Neural crest cell (in vitro differentiated cells): ENCODE data around the gene QPCTL. TPM values are rescaled to one million over a fixed set of nuclear protein-coding genes. Genes with fewer than 3 reads are reported as not detected.

Source experiments
- DNase-seq: peaks from one replicate; pipeline ENCODE4 v3.0.0; 2021; ENCODE audit warnings: low read depth, mixed read lengths, low spot score
- H3K27ac Mint-ChIP-seq: one replicate; pipeline ENCODE4 v1.8.0; 2021; ENCODE audit warnings: mild to moderate bottlenecking, mixed read lengths; ENCODE audit not compliant: unreplicated experiment
- H3K27me3 Mint-ChIP-seq: 2 replicates; pipeline ENCODE4 v1.8.0; 2021; ENCODE audit warnings: low read depth, mild to moderate bottlenecking, mixed read lengths
- H3K36me3 Mint-ChIP-seq: 2 replicates; pipeline ENCODE4 v1.8.0; 2021; ENCODE audit warnings: low read depth, mild to moderate bottlenecking, mixed read lengths
- H3K4me1 Mint-ChIP-seq: 2 replicates; pipeline ENCODE4 v1.8.0; 2021; ENCODE audit warnings: mixed read lengths
- H3K4me3 Mint-ChIP-seq: one replicate; pipeline ENCODE4 v1.8.0; 2021; ENCODE audit warnings: mild to moderate bottlenecking, mixed read lengths
- H3K9me3 Mint-ChIP-seq: 2 replicates; pipeline ENCODE4 v1.8.0; 2021; ENCODE audit warnings: mixed read lengths
- total RNA-seq: library from RNA; stranded (reverse); gene quantifications from 2 replicates; pipeline ENCODE4 v1.2.1, GENCODE V29; 2021
- TF ChIP-seq, protein P1 (sequence below): fragments of 200-600 bp; sonication (generic); conservative IDR thresholded peaks from 2 replicates; pipeline ENCODE4 v1.5.0; 2021; ENCODE audit warnings: antibody characterized with exemption, mild to moderate bottlenecking

QPCTL gene
- total RNA-seq, 1 donor from 2014 or later: 11.8 TPM

- TF ChIP-seq, protein P1, sequence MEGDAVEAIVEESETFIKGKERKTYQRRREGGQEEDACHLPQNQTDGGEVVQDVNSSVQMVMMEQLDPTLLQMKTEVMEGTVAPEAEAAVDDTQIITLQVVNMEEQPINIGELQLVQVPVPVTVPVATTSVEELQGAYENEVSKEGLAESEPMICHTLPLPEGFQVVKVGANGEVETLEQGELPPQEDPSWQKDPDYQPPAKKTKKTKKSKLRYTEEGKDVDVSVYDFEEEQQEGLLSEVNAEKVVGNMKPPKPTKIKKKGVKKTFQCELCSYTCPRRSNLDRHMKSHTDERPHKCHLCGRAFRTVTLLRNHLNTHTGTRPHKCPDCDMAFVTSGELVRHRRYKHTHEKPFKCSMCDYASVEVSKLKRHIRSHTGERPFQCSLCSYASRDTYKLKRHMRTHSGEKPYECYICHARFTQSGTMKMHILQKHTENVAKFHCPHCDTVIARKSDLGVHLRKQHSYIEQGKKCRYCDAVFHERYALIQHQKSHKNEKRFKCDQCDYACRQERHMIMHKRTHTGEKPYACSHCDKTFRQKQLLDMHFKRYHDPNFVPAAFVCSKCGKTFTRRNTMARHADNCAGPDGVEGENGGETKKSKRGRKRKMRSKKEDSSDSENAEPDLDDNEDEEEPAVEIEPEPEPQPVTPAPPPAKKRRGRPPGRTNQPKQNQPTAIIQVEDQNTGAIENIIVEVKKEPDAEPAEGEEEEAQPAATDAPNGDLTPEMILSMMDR: no peak
- H3K36me3 Mint-ChIP-seq: no peaks in the 10 kb centered on the region
- peak; percentile 72 for DNase-seq
- H3K27me3 Mint-ChIP-seq: peaks cover 21% of the 10 kb centered on the region
- H3K4me1 Mint-ChIP-seq: peaks cover 38% of the 10 kb centered on the region
- peak overlapping the region; percentile 91 for H3K4me3 Mint-ChIP-seq
- H3K9me3 Mint-ChIP-seq: no peaks in the 10 kb centered on the region
- no peak overlapping the region for H3K27ac Mint-ChIP-seq
These were observed 46.7 kb upstream of the QPCTL start for GRCh38 chr19:45645631-45646344.

- Mint-ChIP-seq H3K27ac (no peak overlapping the region), H3K9me3 (no peaks in the 10 kb centered on the region), H3K4me3 (peak overlapping the region; percentile 91), H3K4me1 (peaks cover 33% of the 10 kb centered on the region), H3K27me3 (peaks cover 21% of the 10 kb centered on the region), H3K36me3 (no peaks in the 10 kb centered on the region)
- TF ChIP-seq, protein P1: no peak
- no peak for DNase-seq
These were observed 46.1 kb upstream of the QPCTL start for GRCh38 chr19:45646345-45646698.

DNA sequence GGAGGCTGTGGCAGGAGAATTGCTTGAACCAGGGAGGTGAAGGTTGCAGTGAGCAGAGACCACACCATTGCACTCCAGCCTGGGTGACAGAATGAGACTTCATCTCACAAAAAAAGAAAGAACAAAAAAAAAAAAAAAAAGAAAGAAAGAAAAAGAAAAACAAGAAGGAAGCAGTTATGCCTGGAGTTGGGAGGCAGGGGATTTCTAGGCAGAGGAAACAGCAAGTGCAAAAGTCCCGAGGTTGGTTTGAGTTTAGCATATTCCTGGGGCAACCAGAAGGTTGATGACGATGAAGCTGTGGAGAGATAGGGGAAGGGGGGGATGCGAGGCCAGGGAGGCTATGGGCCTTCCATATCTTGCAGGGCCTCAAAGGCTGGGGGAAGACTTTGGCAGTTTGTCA, 41.7 kb upstream of the QPCTL start:
- no peak for DNase-seq
- Mint-ChIP-seq H3K36me3 (no peaks in the 10 kb centered on the region), H3K4me1 (peaks cover 7% of the 10 kb centered on the region), H3K4me3 (no peak overlapping the region), H3K9me3 (no peaks in the 10 kb centered on the region), H3K27me3 (no peaks in the 10 kb centered on the region), H3K27ac (no peak overlapping the region)
- TF ChIP-seq, protein P1: no peak

DNA sequence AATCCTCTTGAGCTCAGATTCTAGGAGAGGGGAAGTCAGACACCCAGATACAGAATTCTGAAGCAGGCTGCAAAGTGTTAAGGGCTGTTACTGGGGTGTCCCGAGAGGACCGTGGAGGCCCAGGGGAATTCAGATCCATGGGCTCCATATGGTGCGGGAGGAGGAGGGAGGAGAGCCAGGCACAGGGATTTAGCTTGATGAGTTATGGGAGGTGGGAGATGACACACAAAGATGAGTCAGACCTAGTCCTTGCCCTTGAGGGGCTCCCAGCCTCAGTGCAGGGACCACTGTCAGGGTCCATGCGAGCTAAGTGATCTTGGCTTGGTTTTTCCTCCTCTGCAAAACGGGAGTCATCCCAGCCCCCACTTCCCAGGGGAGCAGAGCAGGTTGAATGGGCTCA, 38.8 kb upstream of the QPCTL start:
- Mint-ChIP-seq H3K9me3 (no peaks in the 10 kb centered on the region), H3K36me3 (no peaks in the 10 kb centered on the region), H3K27ac (peak overlapping the region; percentile 50), H3K4me3 (no peak overlapping the region), H3K27me3 (no peaks in the 10 kb centered on the region), H3K4me1 (peaks cover 2% of the 10 kb centered on the region)
- TF ChIP-seq, protein P1: no peak
- no peak for DNase-seq

GRCh38 chr19:45655073-45655472, 37.4 kb upstream of the QPCTL start:
- Mint-ChIP-seq H3K4me1 (peaks cover 6% of the 10 kb centered on the region), H3K36me3 (no peaks in the 10 kb centered on the region), H3K4me3 (no peak overlapping the region), H3K27me3 (peaks cover 5% of the 10 kb centered on the region), H3K27ac (no peak overlapping the region), H3K9me3 (no peaks in the 10 kb centered on the region)
- TF ChIP-seq, protein P1: no peak
- DNase-seq: no peak
